Tibial artery (tissue), 4 donors: ENCODE measurements around the gene MTX3.

ENCODE experiments used
- DNase-seq, 2 donors: peaks; one replicate each; pipeline ENCODE4 v3.0.0-alpha.2; 2019
- H3K27ac ChIP-seq, 2 donors: fragments of 200-600 bp; sonication (generic) in 1 of 2; 1 replicate in 1 of 2; 2 replicates in 1 of 2; pipeline ENCODE4 v1.5.1; 2018 to 2019; ENCODE audit warnings: mild to moderate bottlenecking in 1 of 2
- H3K27me3 ChIP-seq, 2 donors: fragments of 200-600 bp; sonication (generic) in 1 of 2; one replicate each; pipeline versions ENCODE4 v1.5.1 to v1.6.0; 2016 to 2019
- H3K36me3 ChIP-seq, 3 donors: fragments of 200-600 bp; sonication (generic) in 2 of 3; one replicate each; pipeline ENCODE4 v1.5.1; 2016 to 2019; ENCODE audit warnings: mild to moderate bottlenecking in 2 of 3
- H3K4me1 ChIP-seq, 4 donors: fragments of 200-600 bp; sonication (generic) in 2 of 4; 1 replicate in 3 of 4; 2 replicates in 1 of 4; pipeline ENCODE4 v1.5.1; 2016 to 2019
- H3K4me3 ChIP-seq, 2 donors: fragments of 200-600 bp; sonication (generic) in 1 of 2; 1 replicate in 1 of 2; 2 replicates in 1 of 2; pipeline ENCODE4 v1.5.1; 2018 to 2019; ENCODE audit warnings: mild to moderate bottlenecking in 2 of 2
- H3K9me3 ChIP-seq, 3 donors: fragments of 200-600 bp; sonication (generic) in 1 of 3; one replicate each; pipeline ENCODE4 v1.5.1; 2016 to 2019
- intact Hi-C: fragments of 100-400 bp; cut with DNase I; formaldehyde crosslinking; loops from one replicate; pipeline ENCODE4 v1.15.0; 2023; ENCODE audit warnings: low total_unique reads
- TF ChIP-seq, protein P1 (sequence below), 2 experiments: fragments of 200-600 bp in 1 of 2; fragments of 450-650 bp in 1 of 2; IDR thresholded peaks; one replicate each; pipeline ENCODE4 v1.5.1; 2017 to 2019; ENCODE audit warnings: antibody characterized with exemption in 2 of 2, mild to moderate bottlenecking in 1 of 2, moderate library complexity in 1 of 2

MTX3 gene

DNA sequence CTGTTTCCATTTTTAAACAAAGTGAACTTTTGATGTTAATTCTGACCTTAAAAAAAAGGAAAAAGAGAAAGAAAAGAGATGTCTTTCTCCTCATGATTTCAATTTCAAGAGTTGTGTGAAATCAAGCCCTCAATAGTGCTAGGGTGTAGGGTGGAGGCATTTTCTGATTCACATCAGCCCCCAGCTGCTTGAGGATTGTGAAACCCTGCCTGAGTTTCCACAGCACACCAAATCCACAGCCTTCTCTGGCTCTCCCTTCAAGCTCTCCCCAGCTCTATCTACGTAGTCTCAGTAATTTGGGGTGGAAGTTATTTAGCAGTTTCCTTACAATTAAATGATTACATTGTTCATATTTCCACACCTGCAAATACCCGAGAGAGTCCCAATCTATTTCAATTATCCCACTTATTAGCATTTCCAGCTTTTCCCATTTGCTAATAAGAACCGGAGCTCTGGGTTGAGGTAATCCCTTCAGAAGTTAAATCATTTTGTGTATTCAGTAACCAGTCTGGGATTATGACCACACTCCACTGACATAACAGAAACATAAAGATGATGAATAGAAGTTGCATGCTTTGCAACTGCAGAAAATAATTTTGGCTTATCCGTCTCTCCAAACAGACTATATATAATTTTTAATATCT is 54.9 kb downstream of the MTX3 start:
- Histone ChIP-seq H3K4me3 (no peak overlapping the region), H3K27me3 (peaks cover 0 to 2% of the 10 kb centered on the region in 2 donors), H3K27ac (no peak overlapping the region), H3K36me3 (no peaks in the 10 kb centered on the region), H3K9me3 (no peaks in the 10 kb centered on the region), H3K4me1 (no peaks in the 10 kb centered on the region)
- TF ChIP-seq, protein P1, sequence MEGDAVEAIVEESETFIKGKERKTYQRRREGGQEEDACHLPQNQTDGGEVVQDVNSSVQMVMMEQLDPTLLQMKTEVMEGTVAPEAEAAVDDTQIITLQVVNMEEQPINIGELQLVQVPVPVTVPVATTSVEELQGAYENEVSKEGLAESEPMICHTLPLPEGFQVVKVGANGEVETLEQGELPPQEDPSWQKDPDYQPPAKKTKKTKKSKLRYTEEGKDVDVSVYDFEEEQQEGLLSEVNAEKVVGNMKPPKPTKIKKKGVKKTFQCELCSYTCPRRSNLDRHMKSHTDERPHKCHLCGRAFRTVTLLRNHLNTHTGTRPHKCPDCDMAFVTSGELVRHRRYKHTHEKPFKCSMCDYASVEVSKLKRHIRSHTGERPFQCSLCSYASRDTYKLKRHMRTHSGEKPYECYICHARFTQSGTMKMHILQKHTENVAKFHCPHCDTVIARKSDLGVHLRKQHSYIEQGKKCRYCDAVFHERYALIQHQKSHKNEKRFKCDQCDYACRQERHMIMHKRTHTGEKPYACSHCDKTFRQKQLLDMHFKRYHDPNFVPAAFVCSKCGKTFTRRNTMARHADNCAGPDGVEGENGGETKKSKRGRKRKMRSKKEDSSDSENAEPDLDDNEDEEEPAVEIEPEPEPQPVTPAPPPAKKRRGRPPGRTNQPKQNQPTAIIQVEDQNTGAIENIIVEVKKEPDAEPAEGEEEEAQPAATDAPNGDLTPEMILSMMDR (IDR thresholded peaks at IDR 0.05) = no peak
- no peak for DNase-seq
- intact Hi-C loops = no loop called here

DNA sequence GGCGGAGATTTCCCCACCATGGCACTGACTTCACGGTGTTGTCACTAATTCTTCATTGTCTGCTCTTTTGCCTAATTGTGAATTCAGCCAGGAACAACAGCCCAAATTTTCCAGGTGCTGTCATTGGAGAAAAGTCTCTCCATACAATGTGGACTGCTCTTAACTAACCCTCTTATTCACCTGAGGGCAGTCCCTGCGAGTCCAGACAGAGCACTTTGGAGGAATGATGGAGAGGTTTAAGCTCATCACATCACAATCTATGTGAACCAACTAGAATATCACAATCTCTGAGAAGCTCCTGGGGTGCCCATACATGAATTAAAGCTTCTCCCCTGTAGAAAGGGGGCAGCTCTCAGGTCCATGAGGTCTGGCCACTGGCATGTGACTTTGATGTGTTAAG is 56.4 kb downstream of the MTX3 start:
- no peak for DNase-seq
- H3K27me3 ChIP-seq = no peaks in the 10 kb centered on the region
- H3K4me3 ChIP-seq = no peak overlapping the region
- no peaks in the 10 kb centered on the region for H3K4me1 ChIP-seq
- no peaks in the 10 kb centered on the region for H3K36me3 ChIP-seq
- H3K9me3 ChIP-seq = no peaks in the 10 kb centered on the region
- TF ChIP-seq, protein P1 (IDR thresholded peaks at IDR 0.05) = no peak
- no peak overlapping the region for H3K27ac ChIP-seq
- intact Hi-C loops = no loop called here

DNA sequence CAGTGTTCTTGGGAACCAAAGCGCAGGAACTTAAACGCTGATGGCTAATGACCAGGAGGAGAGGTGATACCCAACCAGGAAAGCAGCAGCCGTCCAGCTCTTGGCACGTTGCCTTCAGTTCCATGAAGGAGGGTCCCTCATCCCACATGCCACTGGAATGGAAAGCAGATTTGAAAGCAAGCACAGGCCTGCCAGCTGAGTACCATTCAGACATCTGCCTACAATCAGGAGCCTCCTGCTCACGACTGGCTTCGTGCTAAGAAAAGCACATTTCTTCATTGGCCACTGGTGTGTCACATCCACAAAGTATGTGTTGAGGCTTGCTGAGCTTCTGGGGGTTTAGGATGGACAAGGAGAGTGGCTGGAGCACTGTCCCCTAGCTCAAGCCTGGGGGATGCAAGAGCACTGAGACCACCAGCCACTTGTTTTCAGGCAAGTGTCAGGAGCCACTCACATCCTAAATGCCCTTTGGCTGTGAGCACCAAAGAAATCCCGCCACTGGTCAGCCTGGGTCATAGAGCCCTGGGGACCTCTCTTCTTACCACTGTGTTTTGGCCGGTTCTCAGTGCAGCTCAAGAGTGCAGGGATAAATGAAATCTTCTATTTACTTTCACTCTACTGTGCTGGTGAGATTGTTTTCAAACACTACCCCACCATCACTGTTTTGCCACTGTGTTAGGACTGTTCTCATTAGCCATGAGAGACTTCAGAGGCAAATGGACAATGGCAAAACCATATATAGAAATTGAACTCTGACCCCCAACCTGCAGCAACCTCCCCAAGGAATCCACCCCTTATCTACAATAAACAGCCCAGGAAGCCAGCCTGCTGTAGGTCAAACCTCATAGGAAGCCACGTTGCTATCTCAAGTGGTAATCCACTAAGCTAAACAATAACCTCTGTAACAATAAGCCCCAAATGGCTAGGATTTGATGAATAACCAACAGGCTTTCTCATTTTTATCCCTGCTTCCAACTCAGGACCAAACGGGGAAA is 58.3 kb downstream of the MTX3 start:
- no peak overlapping the region for H3K27ac ChIP-seq
- intact Hi-C loops = no loop called here
- TF ChIP-seq, protein P1 (IDR thresholded peaks at IDR 0.05) = no peak

DNA sequence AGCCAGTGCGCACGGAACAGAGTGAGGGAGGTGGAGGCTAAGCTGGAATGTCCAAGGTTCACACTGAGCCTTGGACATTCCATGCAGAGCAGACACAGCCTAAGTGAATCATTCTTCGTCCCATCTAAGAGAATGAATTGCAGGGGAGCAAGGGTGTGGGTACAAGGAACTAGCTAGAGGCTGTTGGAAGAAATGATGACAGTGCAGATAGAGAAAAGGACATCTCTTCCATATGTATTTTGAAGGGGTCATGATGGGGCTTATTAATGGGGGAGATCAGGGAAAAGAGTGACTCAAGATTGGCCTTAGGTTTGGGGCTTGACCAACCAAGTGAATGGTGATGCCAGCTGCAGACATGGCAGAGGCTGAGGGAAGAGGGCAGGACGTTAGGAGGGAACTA is 59.2 kb downstream of the MTX3 start:
- no peak for DNase-seq
- H3K4me1 ChIP-seq = no peaks in the 10 kb centered on the region
- no peak overlapping the region for H3K27ac ChIP-seq
- H3K36me3 ChIP-seq = no peaks in the 10 kb centered on the region
- H3K9me3 ChIP-seq = no peaks in the 10 kb centered on the region
- TF ChIP-seq, protein P1 (IDR thresholded peaks at IDR 0.05) = no peak
- no peak overlapping the region for H3K4me3 ChIP-seq
- intact Hi-C loops = no loop called here
- no peaks in the 10 kb centered on the region for H3K27me3 ChIP-seq

More for the DNA sequence above, 58.3 kb downstream of the MTX3 start:
- no peaks in the 10 kb centered on the region for H3K4me1 ChIP-seq
- H3K27me3 ChIP-seq = no peaks in the 10 kb centered on the region
- no peak overlapping the region for H3K4me3 ChIP-seq
- H3K36me3 ChIP-seq = no peaks in the 10 kb centered on the region
- DNase-seq = no peak
- H3K9me3 ChIP-seq = no peaks in the 10 kb centered on the region

DNA sequence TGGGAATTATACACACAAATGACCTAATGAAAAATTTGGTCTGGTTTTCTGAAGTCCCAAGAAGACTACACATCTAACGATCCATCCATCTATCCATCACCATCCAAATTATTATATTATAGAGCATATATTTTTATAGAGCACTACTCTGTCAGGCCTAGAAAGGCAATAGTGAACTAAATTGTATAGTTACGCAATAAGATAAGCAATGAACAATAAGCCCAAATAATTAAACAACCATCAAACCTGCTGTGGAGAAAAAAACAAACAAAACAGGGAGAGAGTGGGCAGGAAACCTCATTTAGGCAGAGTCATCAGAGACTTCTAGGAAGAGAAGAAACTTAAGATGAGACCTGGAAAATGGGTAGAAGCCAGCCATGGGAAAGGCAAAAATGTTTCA is 59.7 kb downstream of the MTX3 start:
- TF ChIP-seq, protein P1 (IDR thresholded peaks at IDR 0.05) = no peak
- no peaks in the 10 kb centered on the region for H3K36me3 ChIP-seq
- H3K9me3 ChIP-seq = no peaks in the 10 kb centered on the region
- no peak for DNase-seq
- intact Hi-C loops = no loop called here
- H3K4me3 ChIP-seq = no peak overlapping the region
- H3K4me1 ChIP-seq = no peaks in the 10 kb centered on the region
- H3K27me3 ChIP-seq = no peaks in the 10 kb centered on the region
- H3K27ac ChIP-seq = no peak overlapping the region
